Smooth muscle cell (in vitro differentiated cells): Measurements from ENCODE around the gene LY6G6D. TPM values are rescaled to one million over a fixed set of nuclear protein-coding genes. Genes with fewer than 3 reads are reported as not detected.

Experiments used
- DNase-seq: peaks from one replicate; lab custom pipeline; 2025; ENCODE audit not compliant: unreplicated experiment; lab: John Stamatoyannopoulos, UW
- H2AFZ ChIP-seq: fragments of 200-600 bp; sonication (generic); 2 replicates; pipeline ENCODE4 v1.6.0; 2016; ENCODE audit warnings: antibody characterized with exemption, low read depth, mild to moderate bottlenecking
- H3F3A ChIP-seq: fragments of 200-600 bp; sonication (generic); 2 replicates; pipeline ENCODE4 v1.6.0; 2017; ENCODE audit warnings: antibody characterized with exemption, low read depth
- H3K27ac ChIP-seq: fragments of 200-600 bp; sonication (generic); 2 replicates; pipeline ENCODE4 v1.5.1; 2016; ENCODE audit warnings: low read depth, mild to moderate bottlenecking
- H3K27me3 ChIP-seq: fragments of 200-600 bp; sonication (generic); 2 replicates; pipeline ENCODE4 v1.6.1; 2016; ENCODE audit warnings: low read depth, mild to moderate bottlenecking
- H3K36me3 ChIP-seq: fragments of 200-600 bp; sonication (generic); 2 replicates; pipeline ENCODE4 v1.5.1; 2016; ENCODE audit warnings: low read depth
- H3K4me1 ChIP-seq: fragments of 200-600 bp; sonication (generic); 2 replicates; pipeline ENCODE4 v1.5.1; 2016; ENCODE audit warnings: low read depth
- H3K4me2 ChIP-seq: fragments of 200-600 bp; sonication (generic); 2 replicates; pipeline ENCODE4 v1.6.0; 2016; ENCODE audit warnings: mild to moderate bottlenecking
- H3K4me3 ChIP-seq: fragments of 200-600 bp; sonication (generic); 2 replicates; pipeline ENCODE4 v1.5.1; 2016; ENCODE audit warnings: mild to moderate bottlenecking
- H3K79me2 ChIP-seq: fragments of 200-600 bp; sonication (generic); 2 replicates; pipeline ENCODE4 v1.6.0; 2016; ENCODE audit warnings: low read depth, mild to moderate bottlenecking
- H3K9ac ChIP-seq: fragments of 200-600 bp; sonication (generic); 2 replicates; pipeline ENCODE4 v1.6.0; 2016; ENCODE audit warnings: low read depth
- H3K9me3 ChIP-seq: fragments of 200-600 bp; sonication (generic); replicated peaks from 2 replicates; pipeline ENCODE4 v1.5.1; 2016; ENCODE audit warnings: low read depth
- H4K20me1 ChIP-seq: fragments of 200-600 bp; sonication (generic); 2 replicates; pipeline ENCODE4 v1.6.0; 2016; ENCODE audit warnings: low read depth
- WGBS: methylation state at CpG from one replicate; pipeline ENCODE4 v1.1.7; 2016; ENCODE audit warnings: low lambda C conversion rate; 5-methylcytosine and 5-hydroxymethylcytosine counted together
- polyA plus RNA-seq: library from polyadenylated mRNA; unstranded; fragments of >200 nt; fragmentation: Nextera tagmentation; extraction: Ambion mirVana; gene quantifications from 2 replicates; pipeline ENCODE4 v1.2.1, GENCODE V29; 2016
- total RNA-seq: library from RNA; depleted of rRNA; stranded (reverse); fragments of >200 nt; gene quantifications from 2 replicates; pipeline ENCODE4 v1.2.3, GENCODE V29; 2014
- TF ChIP-seq, protein P1 (sequence below): fragments of 200-600 bp; sonication (generic); IDR thresholded peaks from 2 replicates; pipeline ENCODE4 v1.5.1; 2017; ENCODE audit warnings: borderline replicate concordance, mild to moderate bottlenecking, antibody characterized with exemption; ENCODE audit not compliant: insufficient read depth, poor library complexity, severe bottlenecking

LY6G6D gene
- total and polyA plus RNA-seq, 2 experiments from 2014 or later = not detected

DNA sequence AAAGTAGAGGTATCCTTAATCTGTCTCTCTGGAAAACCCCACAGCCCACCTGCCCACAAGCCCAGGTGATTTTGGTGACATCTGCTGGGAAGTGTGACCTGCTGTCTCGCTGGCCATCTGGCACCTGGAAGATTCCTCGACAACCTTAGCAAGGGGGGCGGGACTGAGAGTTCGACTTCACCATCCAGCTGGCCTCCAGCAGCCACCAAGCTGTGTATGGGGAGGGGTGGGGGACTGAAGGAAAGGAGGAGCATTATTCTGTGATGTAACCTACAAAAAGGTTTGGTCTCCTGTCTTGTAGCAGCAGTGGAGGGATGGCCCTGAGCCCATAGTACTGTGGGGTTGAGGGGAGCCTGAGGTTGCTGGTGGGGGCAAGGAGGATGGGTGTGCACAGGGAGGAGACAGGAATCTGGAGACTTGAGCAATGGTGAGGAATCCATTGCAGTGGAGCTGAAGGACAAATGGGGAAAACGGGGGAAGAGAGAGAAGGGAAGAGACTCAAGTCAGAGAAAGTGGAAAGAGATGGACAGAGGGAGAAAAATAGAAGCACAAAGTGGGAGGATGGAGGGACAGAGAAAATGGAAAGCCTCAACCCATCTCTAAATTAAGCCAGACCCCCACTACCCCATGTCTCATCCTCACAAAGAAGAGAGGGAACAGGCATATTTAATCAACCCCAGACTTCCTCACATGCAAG is 4.5 kb upstream of the LY6G6D start:
- Histone ChIP-seq H3K9me3 (no peaks in the 10 kb centered on the region), H3K27ac (no peak overlapping the region), H3K36me3 (no peaks in the 10 kb centered on the region), H2AFZ (no peak overlapping the region), H3K4me1 (peaks cover 21% of the 10 kb centered on the region), H3K4me2 (no peak overlapping the region), H3K79me2 (no peaks in the 10 kb centered on the region), H3K27me3 (no peaks in the 10 kb centered on the region), H3K4me3 (no peak overlapping the region), H4K20me1 (no peaks in the 10 kb centered on the region), H3K9ac (no peak overlapping the region), H3F3A (no peaks in the 10 kb centered on the region)
- TF ChIP-seq, protein P1, sequence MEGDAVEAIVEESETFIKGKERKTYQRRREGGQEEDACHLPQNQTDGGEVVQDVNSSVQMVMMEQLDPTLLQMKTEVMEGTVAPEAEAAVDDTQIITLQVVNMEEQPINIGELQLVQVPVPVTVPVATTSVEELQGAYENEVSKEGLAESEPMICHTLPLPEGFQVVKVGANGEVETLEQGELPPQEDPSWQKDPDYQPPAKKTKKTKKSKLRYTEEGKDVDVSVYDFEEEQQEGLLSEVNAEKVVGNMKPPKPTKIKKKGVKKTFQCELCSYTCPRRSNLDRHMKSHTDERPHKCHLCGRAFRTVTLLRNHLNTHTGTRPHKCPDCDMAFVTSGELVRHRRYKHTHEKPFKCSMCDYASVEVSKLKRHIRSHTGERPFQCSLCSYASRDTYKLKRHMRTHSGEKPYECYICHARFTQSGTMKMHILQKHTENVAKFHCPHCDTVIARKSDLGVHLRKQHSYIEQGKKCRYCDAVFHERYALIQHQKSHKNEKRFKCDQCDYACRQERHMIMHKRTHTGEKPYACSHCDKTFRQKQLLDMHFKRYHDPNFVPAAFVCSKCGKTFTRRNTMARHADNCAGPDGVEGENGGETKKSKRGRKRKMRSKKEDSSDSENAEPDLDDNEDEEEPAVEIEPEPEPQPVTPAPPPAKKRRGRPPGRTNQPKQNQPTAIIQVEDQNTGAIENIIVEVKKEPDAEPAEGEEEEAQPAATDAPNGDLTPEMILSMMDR = no peak
- no peak for DNase-seq
- WGBS = 86% methylated on average over 5 of the region's 5 CpGs

DNA sequence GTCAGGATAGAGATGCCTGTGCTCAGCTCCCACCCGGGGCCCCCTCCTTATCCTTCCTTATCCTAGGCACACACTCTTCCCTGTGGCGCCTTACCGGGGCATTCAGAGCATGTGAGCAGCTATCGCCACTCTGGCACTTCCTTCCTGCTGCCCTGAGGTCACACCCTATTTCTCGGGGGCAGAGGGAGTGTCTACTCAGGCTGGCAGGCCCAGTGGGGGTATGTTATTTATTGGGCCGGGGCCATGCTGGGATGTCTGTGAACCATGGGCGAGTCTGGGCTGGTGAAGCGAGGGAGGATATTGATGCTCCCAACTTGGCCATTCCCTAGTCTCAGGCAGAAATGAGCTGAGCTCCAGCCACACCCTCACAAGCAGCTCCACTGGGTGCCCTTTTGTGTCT is 3.9 kb upstream of the LY6G6D start:
- H3K9ac ChIP-seq = no peak overlapping the region
- WGBS = 74% methylated on average over 8 of the region's 8 CpGs

DNA sequence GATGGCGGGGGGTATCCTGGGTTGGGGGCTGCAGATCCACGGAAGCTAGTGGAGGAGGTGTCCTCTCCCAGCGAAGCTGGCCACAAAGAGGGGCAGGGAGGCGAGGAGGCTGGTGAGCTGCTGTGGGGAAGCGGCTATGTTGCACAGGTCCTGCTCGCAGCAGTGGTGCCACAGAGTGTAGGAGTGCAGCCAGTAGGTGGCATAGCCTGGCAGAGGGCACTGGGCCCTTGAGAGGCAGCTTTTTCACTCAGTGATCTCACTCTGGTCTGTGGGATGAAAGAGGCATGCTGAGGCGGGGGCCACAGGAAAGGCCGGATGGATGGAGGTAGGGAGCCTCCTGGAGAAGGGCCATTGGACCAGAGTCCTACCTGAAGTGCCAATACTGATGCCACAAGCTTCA is 2.9 kb upstream of the LY6G6D start:
- 98% methylated on average over 8 of the region's 8 CpGs for WGBS
- Histone ChIP-seq H3K4me1 (peaks cover 21% of the 10 kb centered on the region), H3K4me2 (no peak overlapping the region), H3K4me3 (no peak overlapping the region), H3F3A (no peaks in the 10 kb centered on the region), H3K36me3 (no peaks in the 10 kb centered on the region), H3K79me2 (no peaks in the 10 kb centered on the region), H2AFZ (no peak overlapping the region), H3K27ac (no peak overlapping the region), H4K20me1 (no peaks in the 10 kb centered on the region), H3K9ac (no peak overlapping the region), H3K27me3 (no peaks in the 10 kb centered on the region), H3K9me3 (no peaks in the 10 kb centered on the region)
- TF ChIP-seq, protein P1 = no peak
- no peak for DNase-seq

More for the DNA sequence above, 3.9 kb upstream of the LY6G6D start:
- H3K27me3 ChIP-seq = no peaks in the 10 kb centered on the region
- H3K4me3 ChIP-seq = no peak overlapping the region
- no peaks in the 10 kb centered on the region for H4K20me1 ChIP-seq
- DNase-seq = no peak
- no peaks in the 10 kb centered on the region for H3K36me3 ChIP-seq
- TF ChIP-seq, protein P1 = no peak
- H3K79me2 ChIP-seq = no peaks in the 10 kb centered on the region
- H3K4me2 ChIP-seq = no peak overlapping the region
- H3K27ac ChIP-seq = no peak overlapping the region
- no peak overlapping the region for H2AFZ ChIP-seq
- peaks cover 21% of the 10 kb centered on the region for H3K4me1 ChIP-seq
- H3F3A ChIP-seq = no peaks in the 10 kb centered on the region
- H3K9me3 ChIP-seq = no peaks in the 10 kb centered on the region

DNA sequence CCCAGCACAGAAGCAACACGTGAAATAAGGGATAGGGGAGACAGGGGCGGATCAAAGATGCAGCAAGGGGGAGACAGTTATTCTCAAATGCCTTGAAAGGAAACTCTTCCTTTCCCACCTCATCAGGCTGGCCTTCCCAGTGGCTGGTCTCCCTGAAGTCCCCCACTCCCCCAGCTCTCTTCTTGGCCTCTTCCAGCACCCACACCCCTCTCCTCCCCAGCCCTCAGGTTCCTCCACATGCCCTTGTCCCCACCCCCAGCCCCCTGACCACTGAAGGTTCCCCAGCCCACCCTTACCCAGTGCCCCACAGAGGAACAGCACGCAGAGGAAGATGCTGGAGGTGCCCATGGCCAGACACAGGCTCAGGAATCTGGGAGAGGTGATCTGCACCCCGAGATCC is 1.7 kb upstream of the LY6G6D start:
- Histone ChIP-seq H3K36me3 (no peaks in the 10 kb centered on the region), H3K79me2 (no peaks in the 10 kb centered on the region), H3F3A (no peaks in the 10 kb centered on the region), H3K27me3 (no peaks in the 10 kb centered on the region), H3K27ac (no peak overlapping the region), H4K20me1 (no peaks in the 10 kb centered on the region), H3K4me2 (peak overlapping the region; percentile 34), H3K4me3 (no peak overlapping the region), H3K4me1 (peaks cover 21% of the 10 kb centered on the region), H2AFZ (peak overlapping the region; percentile 91), H3K9me3 (no peaks in the 10 kb centered on the region), H3K9ac (no peak overlapping the region)
- DNase-seq = no peak
- TF ChIP-seq, protein P1 = no peak
- WGBS = 81% methylated on average over 4 of the region's 4 CpGs
